Keratinocyte (primary cell): Measurements from ENCODE around the gene MTHFD2. TPM values are rescaled to one million over a fixed set of nuclear protein-coding genes. Genes with fewer than 3 reads are reported as not detected.

Experiments used
- DNase-seq: peaks from one replicate; pipeline ENCODE4 v3.0.0-alpha.2; 2011; ENCODE audit warnings: low read depth, missing footprints, low spot score
- FAIRE-seq: peaks from 2 replicates; lab custom pipeline; 2011; peaks lifted over from hg19 to GRCh38; lab: Jason Lieb, UNC
- H2AFZ ChIP-seq: 2 replicates; pipeline ENCODE4 v1.6.0; 2012; ENCODE audit warnings: low read length, control low read depth, inconsistent platforms; ENCODE audit not compliant: control insufficient read depth
- H3K27ac ChIP-seq: 2 replicates; pipeline ENCODE4 v1.5.1; 2011; ENCODE audit warnings: low read length; ENCODE audit not compliant: control insufficient read depth, insufficient read depth
- H3K27me3 ChIP-seq: 3 replicates; pipeline ENCODE4 v1.6.0; 2011; ENCODE audit warnings: low read length; ENCODE audit not compliant: control insufficient read depth, insufficient read depth; ENCODE audit errors: extremely low read depth
- H3K36me3 ChIP-seq, 2 experiments: 2 replicates in 1 of 2; 3 replicates in 1 of 2; pipeline ENCODE4 v1.5.1; 2011; ENCODE audit warnings: low read length in 2 of 2, mild to moderate bottlenecking in 1 of 2; ENCODE audit not compliant: control insufficient read depth in 2 of 2, insufficient read depth in 2 of 2; ENCODE audit errors: extremely low read depth in 1 of 2
- H3K4me1 ChIP-seq: 3 replicates; pipeline ENCODE4 v1.5.1; 2011; ENCODE audit warnings: low read length; ENCODE audit not compliant: control insufficient read depth, insufficient read depth; ENCODE audit errors: extremely low read depth
- H3K4me2 ChIP-seq: 3 replicates; pipeline ENCODE4 v1.6.0; 2011; ENCODE audit warnings: low read depth, low read length; ENCODE audit not compliant: control insufficient read depth, insufficient read depth; ENCODE audit errors: extremely low read depth
- H3K4me3 ChIP-seq, 3 experiments: fragments of 200-600 bp in 1 of 3; sonication (generic) in 1 of 3; 2 replicates in 2 of 3; 3 replicates in 1 of 3; pipeline ENCODE4 v1.5.1; 2011 to 2016; ENCODE audit warnings: low read length in 3 of 3, mild to moderate bottlenecking in 3 of 3, control low read depth in 2 of 3, inconsistent platforms in 1 of 3, low read depth in 1 of 3, mixed read lengths in 1 of 3, mixed run types in 1 of 3, moderate library complexity in 1 of 3; ENCODE audit not compliant: control insufficient read depth in 2 of 3, insufficient read depth in 2 of 3; ENCODE audit errors: extremely low read depth in 1 of 3
- H3K79me2 ChIP-seq: 2 replicates; pipeline ENCODE4 v1.6.0; 2012; ENCODE audit warnings: low read length; ENCODE audit not compliant: control insufficient read depth, insufficient read depth
- H3K9ac ChIP-seq: 3 replicates; pipeline ENCODE4 v1.6.0; 2011; ENCODE audit warnings: low read length; ENCODE audit not compliant: control insufficient read depth, insufficient read depth; ENCODE audit errors: extremely low read depth
- H3K9me1 ChIP-seq: 3 replicates; pipeline ENCODE4 v1.6.0; 2011; ENCODE audit warnings: low read length; ENCODE audit not compliant: control insufficient read depth, insufficient read depth; ENCODE audit errors: extremely low read depth
- H3K9me3 ChIP-seq: 2 replicates; pipeline ENCODE4 v1.5.1; 2012; ENCODE audit warnings: low read depth, low read length; ENCODE audit not compliant: control insufficient read depth
- H4K20me1 ChIP-seq: 3 replicates; pipeline ENCODE4 v1.6.0; 2011; ENCODE audit warnings: low read length; ENCODE audit not compliant: control insufficient read depth, insufficient read depth; ENCODE audit errors: extremely low read depth
- CTCF ChIP-seq, 3 experiments: IDR thresholded peaks in 1 of 3; conservative IDR thresholded peaks in 1 of 3; optimal IDR thresholded peaks in 1 of 3; 2 replicates in 2 of 3; 3 replicates in 1 of 3; pipeline versions ENCODE3 to v1.5.1; 2011; ENCODE audit warnings: low read length in 3 of 3, mild to moderate bottlenecking in 3 of 3, moderate library complexity in 2 of 3, control low read depth in 1 of 3, inconsistent platforms in 1 of 3; ENCODE audit not compliant: insufficient read depth in 2 of 3; ENCODE audit errors: extremely low read depth in 1 of 3
- EZH2 ChIP-seq: IDR thresholded peaks from one replicate; pipeline ENCODE4 v1.6.1; 2012; ENCODE audit warnings: inconsistent platforms, mild to moderate bottlenecking, low read length, moderate library complexity
- dilution Hi-C: fragments of 300-500 bp; cut with MboI; formaldehyde crosslinking; loops from one replicate; pipeline ENCODE4 v1.7.0; 2020; ENCODE audit warnings: low sequenced_read_pairs; ENCODE audit not compliant: extremely low pct_ligation_motif_present
- polyA plus RNA-seq, 5 experiments: library from polyadenylated mRNA; depleted of rRNA in 3 of 5; stranded (reverse) in 3 of 5; stranded (forward) in 1 of 5; unstranded in 1 of 5; fragments of >200 nt; gene quantifications; 1 replicate in 1 of 5; 2 replicates in 3 of 5; 3 replicates in 1 of 5; pipeline versions ENCODE4 v1.2.1 to v1.2.3, GENCODE V29; 2011 to 2012; ENCODE audit warnings: missing spikeins in 2 of 5, low read depth in 1 of 5, low replicate concordance in 1 of 5

Gene MTHFD2
- polyA plus RNA-seq, 1 donor (not counting 4 experiments of a cell fraction or from before 2014, with no cell fraction given): 114 TPM

- DNase-seq: no peak
- Histone ChIP-seq H2AFZ (no peak overlapping the region), H3K27me3 (no peaks in the 10 kb centered on the region), H3K4me2 (no peak overlapping the region), H3K9me3 (no peaks in the 10 kb centered on the region), H3K36me3 (no peaks in the 10 kb centered on the region), H3K79me2 (no peaks in the 10 kb centered on the region), H3K4me1 (no peaks in the 10 kb centered on the region), H3K4me3 (no peak overlapping the region), H3K27ac (no peak overlapping the region), H3K9me1 (no peaks in the 10 kb centered on the region), H3K9ac (no peak overlapping the region), H4K20me1 (no peaks in the 10 kb centered on the region)
- no peak for TF ChIP-seq EZH2
- no peak for TF ChIP-seq CTCF (optimal IDR thresholded peaks at IDR 0.05 in 1 of 3, IDR thresholded peaks at IDR 0.05 in 1 of 3, conservative IDR thresholded peaks at IDR 0.05 in 1 of 3; ENCODE audit: extremely low read depth in 1 of 3, insufficient read depth in 2 of 3, low read length in 3 of 3)
- dilution Hi-C loops: no loop called here
- no peak for FAIRE-seq
These were observed 61.3 kb downstream of the MTHFD2 start for GRCh38 chr2:74259733-74260132.

- Histone ChIP-seq H3K9me1 (no peaks in the 10 kb centered on the region), H3K27ac (no peak overlapping the region), H3K27me3 (no peaks in the 10 kb centered on the region), H3K4me3 (no peak overlapping the region), H3K4me1 (no peaks in the 10 kb centered on the region), H3K4me2 (no peak overlapping the region), H4K20me1 (no peaks in the 10 kb centered on the region), H3K79me2 (no peaks in the 10 kb centered on the region), H3K9ac (no peak overlapping the region), H3K36me3 (no peaks in the 10 kb centered on the region), H2AFZ (no peak overlapping the region), H3K9me3 (no peaks in the 10 kb centered on the region)
- dilution Hi-C loops: no loop called here
- TF ChIP-seq EZH2: no peak
- TF ChIP-seq CTCF (optimal IDR thresholded peaks at IDR 0.05 in 1 of 3, IDR thresholded peaks at IDR 0.05 in 1 of 3, conservative IDR thresholded peaks at IDR 0.05 in 1 of 3; ENCODE audit: extremely low read depth in 1 of 3, insufficient read depth in 2 of 3, low read length in 3 of 3): no peak
- FAIRE-seq (no peak), DNase-seq (no peak)
These were observed 62.1 kb downstream of the MTHFD2 start for GRCh38 chr2:74260495-74260894.
